ENCODE data around the gene TANGO2. TPM values are rescaled to one million over a fixed set of nuclear protein-coding genes. Genes with fewer than 3 reads are reported as not detected.

TANGO2 gene
- total and polyA plus RNA-seq, 9 of the 15 experiments (the other 6 are each of a cell fraction or from before 2014, with no cell fraction given): 15.5 to 94.9 (median 70.1) TPM

DNA sequence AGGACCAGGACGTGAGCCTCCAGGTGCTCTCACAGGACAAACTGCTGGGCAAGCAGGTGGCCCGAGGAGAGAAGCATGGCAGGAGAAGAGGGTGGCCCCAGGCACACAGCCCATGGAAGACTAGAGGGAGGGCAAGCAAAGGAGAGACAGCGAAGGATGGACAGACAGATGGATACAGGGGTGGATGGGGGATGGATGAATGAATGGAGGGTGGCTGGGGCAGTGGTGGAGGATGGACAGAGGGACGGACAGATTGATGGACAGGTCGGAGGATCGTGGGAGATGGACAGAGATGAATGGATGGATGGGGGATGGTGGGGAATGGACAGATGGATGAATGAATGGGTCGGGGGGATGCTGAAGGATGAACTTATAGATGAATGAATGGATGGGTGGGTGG lies 27.0 kb upstream of the TANGO2 start (continued):
- TF ChIP-seq, protein P1, sequence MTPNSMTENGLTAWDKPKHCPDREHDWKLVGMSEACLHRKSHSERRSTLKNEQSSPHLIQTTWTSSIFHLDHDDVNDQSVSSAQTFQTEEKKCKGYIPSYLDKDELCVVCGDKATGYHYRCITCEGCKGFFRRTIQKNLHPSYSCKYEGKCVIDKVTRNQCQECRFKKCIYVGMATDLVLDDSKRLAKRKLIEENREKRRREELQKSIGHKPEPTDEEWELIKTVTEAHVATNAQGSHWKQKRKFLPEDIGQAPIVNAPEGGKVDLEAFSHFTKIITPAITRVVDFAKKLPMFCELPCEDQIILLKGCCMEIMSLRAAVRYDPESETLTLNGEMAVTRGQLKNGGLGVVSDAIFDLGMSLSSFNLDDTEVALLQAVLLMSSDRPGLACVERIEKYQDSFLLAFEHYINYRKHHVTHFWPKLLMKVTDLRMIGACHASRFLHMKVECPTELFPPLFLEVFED (CRISPR knock-in tag; conservative IDR thresholded peaks at IDR 0.05): peak; percentile 90; the same call in 1 of the 2 replicates
- peak; percentile 60; the same call in 1 of the 2 replicates for TF ChIP-seq EHMT2 (IDR thresholded peaks at IDR 0.05)
- TF ChIP-seq, protein P2, sequence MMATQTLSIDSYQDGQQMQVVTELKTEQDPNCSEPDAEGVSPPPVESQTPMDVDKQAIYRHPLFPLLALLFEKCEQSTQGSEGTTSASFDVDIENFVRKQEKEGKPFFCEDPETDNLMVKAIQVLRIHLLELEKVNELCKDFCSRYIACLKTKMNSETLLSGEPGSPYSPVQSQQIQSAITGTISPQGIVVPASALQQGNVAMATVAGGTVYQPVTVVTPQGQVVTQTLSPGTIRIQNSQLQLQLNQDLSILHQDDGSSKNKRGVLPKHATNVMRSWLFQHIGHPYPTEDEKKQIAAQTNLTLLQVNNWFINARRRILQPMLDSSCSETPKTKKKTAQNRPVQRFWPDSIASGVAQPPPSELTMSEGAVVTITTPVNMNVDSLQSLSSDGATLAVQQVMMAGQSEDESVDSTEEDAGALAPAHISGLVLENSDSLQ (IDR thresholded peaks at IDR 0.05): peak; percentile 72
- TF ChIP-seq, protein P3, sequence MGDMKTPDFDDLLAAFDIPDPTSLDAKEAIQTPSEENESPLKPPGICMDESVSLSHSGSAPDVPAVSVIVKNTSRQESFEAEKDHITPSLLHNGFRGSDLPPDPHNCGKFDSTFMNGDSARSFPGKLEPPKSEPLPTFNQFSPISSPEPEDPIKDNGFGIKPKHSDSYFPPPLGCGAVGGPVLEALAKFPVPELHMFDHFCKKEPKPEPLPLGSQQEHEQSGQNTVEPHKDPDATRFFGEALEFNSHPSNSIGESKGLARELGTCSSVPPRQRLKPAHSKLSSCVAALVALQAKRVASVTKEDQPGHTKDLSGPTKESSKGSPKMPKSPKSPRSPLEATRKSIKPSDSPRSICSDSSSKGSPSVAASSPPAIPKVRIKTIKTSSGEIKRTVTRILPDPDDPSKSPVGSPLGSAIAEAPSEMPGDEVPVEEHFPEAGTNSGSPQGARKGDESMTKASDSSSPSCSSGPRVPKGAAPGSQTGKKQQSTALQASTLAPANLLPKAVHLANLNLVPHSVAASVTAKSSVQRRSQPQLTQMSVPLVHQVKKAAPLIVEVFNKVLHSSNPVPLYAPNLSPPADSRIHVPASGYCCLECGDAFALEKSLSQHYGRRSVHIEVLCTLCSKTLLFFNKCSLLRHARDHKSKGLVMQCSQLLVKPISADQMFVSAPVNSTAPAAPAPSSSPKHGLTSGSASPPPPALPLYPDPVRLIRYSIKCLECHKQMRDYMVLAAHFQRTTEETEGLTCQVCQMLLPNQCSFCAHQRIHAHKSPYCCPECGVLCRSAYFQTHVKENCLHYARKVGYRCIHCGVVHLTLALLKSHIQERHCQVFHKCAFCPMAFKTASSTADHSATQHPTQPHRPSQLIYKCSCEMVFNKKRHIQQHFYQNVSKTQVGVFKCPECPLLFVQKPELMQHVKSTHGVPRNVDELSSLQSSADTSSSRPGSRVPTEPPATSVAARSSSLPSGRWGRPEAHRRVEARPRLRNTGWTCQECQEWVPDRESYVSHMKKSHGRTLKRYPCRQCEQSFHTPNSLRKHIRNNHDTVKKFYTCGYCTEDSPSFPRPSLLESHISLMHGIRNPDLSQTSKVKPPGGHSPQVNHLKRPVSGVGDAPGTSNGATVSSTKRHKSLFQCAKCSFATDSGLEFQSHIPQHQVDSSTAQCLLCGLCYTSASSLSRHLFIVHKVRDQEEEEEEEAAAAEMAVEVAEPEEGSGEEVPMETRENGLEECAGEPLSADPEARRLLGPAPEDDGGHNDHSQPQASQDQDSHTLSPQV (IDR thresholded peaks at IDR 0.05): no peak
- no peak for TF ChIP-seq HDAC3 (IDR thresholded peaks at IDR 0.05; ENCODE audit: borderline replicate concordance, partially characterized antibody)
- peak; percentile 36 for TF ChIP-seq PHF20 (IDR thresholded peaks at IDR 0.05; ENCODE audit: partially characterized antibody)
- TF ChIP-seq ZNF586 (CRISPR knock-in tag; conservative IDR thresholded peaks at IDR 0.05): no peak
- TF ChIP-seq HMGN3 (IDR thresholded peaks at IDR 0.05; ENCODE audit: borderline replicate concordance, extremely low read depth, insufficient read length, low read depth, low read length): no peak
- no peak for TF ChIP-seq CC2D1A (IDR thresholded peaks at IDR 0.05)
- TF ChIP-seq ZBTB1 (CRISPR knock-in tag; IDR thresholded peaks at IDR 0.05; ENCODE audit: borderline replicate concordance, low read depth): no peak
- peak; percentile 71 for TF ChIP-seq ARHGAP35 (IDR thresholded peaks at IDR 0.05; ENCODE audit: partially characterized antibody)
- TF ChIP-seq WHSC1 (IDR thresholded peaks at IDR 0.05; ENCODE audit: low read length): no peak
- TF ChIP-seq, protein P4, sequence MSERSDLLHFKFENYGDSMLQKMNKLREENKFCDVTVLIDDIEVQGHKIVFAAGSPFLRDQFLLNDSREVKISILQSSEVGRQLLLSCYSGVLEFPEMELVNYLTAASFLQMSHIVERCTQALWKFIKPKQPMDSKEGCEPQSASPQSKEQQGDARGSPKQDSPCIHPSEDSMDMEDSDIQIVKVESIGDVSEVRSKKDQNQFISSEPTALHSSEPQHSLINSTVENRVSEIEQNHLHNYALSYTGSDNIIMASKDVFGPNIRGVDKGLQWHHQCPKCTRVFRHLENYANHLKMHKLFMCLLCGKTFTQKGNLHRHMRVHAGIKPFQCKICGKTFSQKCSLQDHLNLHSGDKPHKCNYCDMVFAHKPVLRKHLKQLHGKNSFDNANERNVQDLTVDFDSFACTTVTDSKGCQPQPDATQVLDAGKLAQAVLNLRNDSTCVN (CRISPR knock-in tag; IDR thresholded peaks at IDR 0.05): 0 out of 2 replicates have a peak, but pooled peaks have one; percentile 26
- TF ChIP-seq ZNF316 (IDR thresholded peaks at IDR 0.05): no peak
- TF ChIP-seq ASH1L (IDR thresholded peaks at IDR 0.05; ENCODE audit: borderline replicate concordance, low read depth, partially characterized antibody): no peak
- TF ChIP-seq SAFB2 (IDR thresholded peaks at IDR 0.05; ENCODE audit: borderline replicate concordance, low read depth, low read length, severe bottlenecking): no peak
- no peak for TF ChIP-seq ZNF41 (CRISPR knock-in tag; conservative IDR thresholded peaks at IDR 0.05)
- no peak for TF ChIP-seq HMG20B (CRISPR knock-in tag; IDR thresholded peaks at IDR 0.05)
- TF ChIP-seq HOXB6 (CRISPR knock-in tag; IDR thresholded peaks at IDR 0.05; ENCODE audit: borderline replicate concordance): peak; percentile 32; the same call in 1 of the 2 replicates
- no peak for TF ChIP-seq SMAD2 (IDR thresholded peaks at IDR 0.05; ENCODE audit: low read depth, low read length)
- no peak for TF ChIP-seq FOXJ2 (tag; IDR thresholded peaks at IDR 0.05)
- no peak for TF ChIP-seq ZNF561 (CRISPR knock-in tag; conservative IDR thresholded peaks at IDR 0.05)
- TF ChIP-seq SPI1 (IDR thresholded peaks at IDR 0.05; ENCODE audit: borderline replicate concordance, low read depth, low read length): no peak

Measured in K562 (cell line).